ENCODE measurements around the gene DNAH11. TPM values are rescaled to one million over a fixed set of nuclear protein-coding genes. Genes with fewer than 3 reads are reported as not detected.
"Not testable (repeated sequence)": the region's sequence is repeated elsewhere in the genome, so short reads cannot be mapped to it uniquely, and the experiment has no call there.

Gene DNAH11
- total RNA-seq, 2 experiments from 2014 or later: 0.31 to 0.61 TPM

GRCh38 chr7:21700587-21700986 lies 157.7 kb downstream of the DNAH11 start:
- H3K4me1 Mint-ChIP-seq (ENCODE audit: low read depth); CTCF ChIA-PET; H3K27ac Mint-ChIP-seq; H3K36me3 Mint-ChIP-seq; H3K4me3 Mint-ChIP-seq; intact Hi-C loops (cut with micrococcal nuclease); POLR2A ChIA-PET; H3K27me3 Mint-ChIP-seq; H3K9me3 Mint-ChIP-seq; DNase-seq: not testable (repeated sequence)

GRCh38 chr7:21702303-21702702 lies 159.5 kb downstream of the DNAH11 start:
- no peaks in the 10 kb centered on the region for H3K36me3 Mint-ChIP-seq
- H3K27ac Mint-ChIP-seq: no peak overlapping the region

GRCh38 chr7:21704359-21704758 lies 161.5 kb downstream of the DNAH11 start:
- H3K27me3 Mint-ChIP-seq: peaks cover 5% of the 10 kb centered on the region
- H3K4me1 Mint-ChIP-seq (ENCODE audit: low read depth): no peaks in the 10 kb centered on the region
- intact Hi-C loops (cut with micrococcal nuclease): no loop called here
- ChIA-PET CTCF (no interaction called here), POLR2A (no interaction called here)
- no peak overlapping the region for H3K27ac Mint-ChIP-seq
- peaks cover 6% of the 10 kb centered on the region for H3K9me3 Mint-ChIP-seq
- H3K36me3 Mint-ChIP-seq: no peaks in the 10 kb centered on the region
- no peak for DNase-seq
- no peak overlapping the region for H3K4me3 Mint-ChIP-seq

More at GRCh38 chr7:21702303-21702702, 159.5 kb downstream of the DNAH11 start:
- peaks cover 5% of the 10 kb centered on the region for H3K27me3 Mint-ChIP-seq
- no peak overlapping the region for H3K4me3 Mint-ChIP-seq
- CTCF ChIA-PET: interaction anchor here (0.6 kb wide), 1 partner anchor 92 kb away, joined by 3 read pairs; no protein-coding TSS in a partner anchor
- H3K9me3 Mint-ChIP-seq: peaks cover 6% of the 10 kb centered on the region
- intact Hi-C loops (cut with micrococcal nuclease): no loop called here
- POLR2A ChIA-PET: no interaction called here
- H3K4me1 Mint-ChIP-seq (ENCODE audit: low read depth): no peaks in the 10 kb centered on the region
- no peak for DNase-seq

DNA sequence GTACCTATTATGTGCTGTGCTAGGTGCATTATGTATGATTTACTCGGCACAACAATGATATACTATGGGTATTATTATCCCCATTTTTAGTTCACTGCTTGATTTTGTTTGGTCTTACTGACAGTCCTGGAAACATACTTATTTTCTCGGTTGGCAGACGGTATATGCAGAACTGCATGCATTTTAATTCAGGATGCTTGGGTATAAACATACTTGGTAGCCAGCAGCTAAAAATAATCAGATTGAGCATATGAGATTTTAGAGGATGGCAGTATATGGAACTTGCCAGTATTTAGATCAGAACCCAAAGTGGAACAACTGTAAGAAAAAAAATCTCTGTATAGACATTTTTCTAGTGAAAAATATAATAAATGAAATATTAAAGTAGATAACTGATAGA lies 163.3 kb downstream of the DNAH11 start:
- H3K4me3 Mint-ChIP-seq: no peak overlapping the region
- ChIA-PET POLR2A (no interaction called here), CTCF (no interaction called here)
- no peaks in the 10 kb centered on the region for H3K4me1 Mint-ChIP-seq (ENCODE audit: low read depth)
- DNase-seq: no peak
- H3K9me3 Mint-ChIP-seq: no peaks in the 10 kb centered on the region
- no peaks in the 10 kb centered on the region for H3K27me3 Mint-ChIP-seq
- intact Hi-C loops (cut with micrococcal nuclease): no loop called here
- no peak overlapping the region for H3K27ac Mint-ChIP-seq
- H3K36me3 Mint-ChIP-seq: no peaks in the 10 kb centered on the region

DNA sequence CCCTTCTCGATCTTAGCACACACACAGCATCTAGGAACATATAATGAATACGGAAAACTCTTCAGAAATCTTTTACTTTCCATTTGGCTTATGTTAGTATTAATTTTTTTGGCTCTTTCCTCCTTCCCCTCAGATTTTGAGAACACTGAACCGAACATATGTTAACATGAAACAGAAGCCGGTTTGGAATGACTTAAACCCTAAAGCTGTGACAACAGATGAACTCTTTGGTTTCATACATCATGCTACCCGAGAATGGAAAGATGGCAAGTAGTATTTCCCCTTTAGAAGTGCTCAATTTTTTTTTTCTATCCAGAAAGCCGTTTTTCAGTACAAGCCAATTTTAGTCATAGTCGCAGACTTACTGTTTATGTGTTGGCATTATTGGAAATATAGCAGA lies 164.7 kb downstream of the DNAH11 start:
- intact Hi-C loops (cut with micrococcal nuclease): no loop called here
- H3K4me1 Mint-ChIP-seq (ENCODE audit: low read depth): no peaks in the 10 kb centered on the region
- no peak overlapping the region for H3K27ac Mint-ChIP-seq
- ChIA-PET CTCF (interaction anchor here (1.0 kb wide), 1 partner anchor 12 kb away, joined by 3 read pairs; no protein-coding TSS in a partner anchor), POLR2A (no interaction called here)
- no peaks in the 10 kb centered on the region for H3K9me3 Mint-ChIP-seq
- no peak for DNase-seq
- H3K4me3 Mint-ChIP-seq: no peak overlapping the region
- H3K27me3 Mint-ChIP-seq: no peaks in the 10 kb centered on the region
- no peaks in the 10 kb centered on the region for H3K36me3 Mint-ChIP-seq

- Mint-ChIP-seq H3K27ac (no peak overlapping the region), H3K4me3 (no peak overlapping the region), H3K9me3 (no peaks in the 10 kb centered on the region), H3K36me3 (no peaks in the 10 kb centered on the region), H3K27me3 (no peaks in the 10 kb centered on the region), H3K4me1 (ENCODE audit: low read depth) (no peaks in the 10 kb centered on the region)
- CTCF ChIA-PET: no interaction called here
- intact Hi-C loops (cut with micrococcal nuclease): no loop called here
- POLR2A ChIA-PET: no interaction called here
- no peak for DNase-seq
Observed at GRCh38 chr7:21708096-21708495, 165.3 kb downstream of the DNAH11 start.

DNA sequence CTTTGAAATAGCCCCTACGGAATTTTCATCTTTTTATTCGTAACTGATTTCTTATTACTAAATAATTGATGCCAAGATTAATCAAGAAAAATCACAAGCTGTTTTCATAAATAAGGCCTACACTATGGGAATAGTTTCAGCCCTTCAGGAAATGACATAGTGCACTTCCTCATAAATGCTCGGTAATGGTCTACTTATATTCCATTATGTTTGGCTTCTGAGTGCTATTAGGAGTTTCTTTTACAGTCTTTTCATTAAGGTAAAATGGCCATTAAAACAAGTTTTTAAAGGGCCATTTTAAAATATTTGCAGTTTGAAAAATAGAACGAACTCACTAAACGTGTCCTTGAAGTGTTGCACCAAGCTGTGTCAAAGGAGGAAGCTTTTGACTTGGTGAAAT lies 174.5 kb downstream of the DNAH11 start:
- ChIA-PET POLR2A (no interaction called here), CTCF (interaction anchor here (0.9 kb wide), 1 partner anchor 285 kb away, joined by 3 read pairs; no protein-coding TSS in a partner anchor)
- no peaks in the 10 kb centered on the region for H3K36me3 Mint-ChIP-seq
- no peak for DNase-seq
- intact Hi-C loops (cut with micrococcal nuclease): no loop called here
- peaks cover 4% of the 10 kb centered on the region for H3K27me3 Mint-ChIP-seq
- no peaks in the 10 kb centered on the region for H3K9me3 Mint-ChIP-seq
- H3K4me3 Mint-ChIP-seq: no peak overlapping the region
- no peak overlapping the region for H3K27ac Mint-ChIP-seq
- no peaks in the 10 kb centered on the region for H3K4me1 Mint-ChIP-seq (ENCODE audit: low read depth)

- Mint-ChIP-seq H3K27ac (no peak overlapping the region), H3K9me3 (no peaks in the 10 kb centered on the region)
- POLR2A ChIA-PET: no interaction called here
Observed at GRCh38 chr7:21718391-21718790, 175.6 kb downstream of the DNAH11 start.

DNA sequence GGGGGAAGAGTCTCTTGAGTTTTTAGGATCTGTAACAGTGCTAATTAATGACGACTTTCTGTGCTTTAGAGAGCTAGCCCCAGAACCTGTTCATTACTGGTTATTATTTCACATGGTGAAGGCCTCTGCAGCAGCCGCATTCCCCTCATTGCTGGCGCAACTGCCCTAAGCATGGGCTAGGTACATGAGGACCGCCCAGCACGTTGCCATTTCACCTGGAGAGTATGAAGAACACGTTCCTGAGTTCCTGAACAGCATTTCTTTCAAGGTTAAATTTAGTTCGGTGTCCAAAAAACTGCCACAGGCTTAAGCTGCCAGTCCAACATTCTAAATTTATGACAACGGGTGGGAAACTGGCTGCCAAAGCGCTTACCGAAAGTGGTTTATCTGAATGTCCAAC lies 177.0 kb downstream of the DNAH11 start:
- Mint-ChIP-seq H3K9me3 (no peaks in the 10 kb centered on the region), H3K36me3 (no peaks in the 10 kb centered on the region), H3K4me1 (ENCODE audit: low read depth) (no peaks in the 10 kb centered on the region), H3K27ac (no peak overlapping the region), H3K4me3 (no peak overlapping the region), H3K27me3 (no peaks in the 10 kb centered on the region)
- intact Hi-C loops (cut with micrococcal nuclease): no loop called here
- CTCF ChIA-PET: no interaction called here
- POLR2A ChIA-PET: no interaction called here
- DNase-seq: no peak

More at GRCh38 chr7:21718391-21718790, 175.6 kb downstream of the DNAH11 start:
- CTCF ChIA-PET: no interaction called here
- Mint-ChIP-seq H3K27me3 (peaks cover 1% of the 10 kb centered on the region), H3K4me1 (ENCODE audit: low read depth) (no peaks in the 10 kb centered on the region), H3K36me3 (no peaks in the 10 kb centered on the region), H3K4me3 (no peak overlapping the region)
- no peak for DNase-seq
- intact Hi-C loops (cut with micrococcal nuclease): no loop called here

DNA sequence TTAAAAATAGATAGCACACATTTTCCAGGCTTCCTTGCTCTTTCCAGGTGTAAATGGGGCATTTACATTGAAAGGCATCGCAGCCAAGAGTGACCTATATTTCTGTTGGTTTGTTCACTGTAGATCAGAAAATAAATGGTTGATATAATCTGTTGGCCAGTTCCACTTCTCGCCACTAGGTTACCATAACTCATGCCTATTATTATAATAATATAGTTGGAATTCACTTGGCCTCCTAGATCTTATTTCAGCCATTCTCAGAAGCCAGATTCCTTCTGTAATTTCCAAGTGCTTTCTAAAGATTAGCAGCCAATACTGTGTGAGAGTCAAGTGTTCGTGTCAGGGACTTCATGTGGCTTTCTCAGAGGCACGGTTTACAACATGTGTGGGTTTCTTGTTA lies 179.5 kb downstream of the DNAH11 start:
- ChIA-PET POLR2A (no interaction called here), CTCF (no interaction called here)
- H3K4me3 Mint-ChIP-seq: no peak overlapping the region
- DNase-seq: no peak
- H3K36me3 Mint-ChIP-seq: no peaks in the 10 kb centered on the region
- no peaks in the 10 kb centered on the region for H3K4me1 Mint-ChIP-seq (ENCODE audit: low read depth)
- intact Hi-C loops (cut with micrococcal nuclease): no loop called here
- H3K27me3 Mint-ChIP-seq: no peaks in the 10 kb centered on the region
- H3K27ac Mint-ChIP-seq: no peak overlapping the region
- no peaks in the 10 kb centered on the region for H3K9me3 Mint-ChIP-seq

GRCh38 chr7:21724562-21724961 lies 181.7 kb downstream of the DNAH11 start:
- intact Hi-C loops (cut with micrococcal nuclease): no loop called here
- no peak for DNase-seq
- Mint-ChIP-seq H3K27me3 (no peaks in the 10 kb centered on the region), H3K27ac (no peak overlapping the region), H3K36me3 (no peaks in the 10 kb centered on the region), H3K9me3 (no peaks in the 10 kb centered on the region), H3K4me3 (no peak overlapping the region), H3K4me1 (ENCODE audit: low read depth) (no peaks in the 10 kb centered on the region)
- ChIA-PET CTCF (no interaction called here), POLR2A (no interaction called here)

DNA sequence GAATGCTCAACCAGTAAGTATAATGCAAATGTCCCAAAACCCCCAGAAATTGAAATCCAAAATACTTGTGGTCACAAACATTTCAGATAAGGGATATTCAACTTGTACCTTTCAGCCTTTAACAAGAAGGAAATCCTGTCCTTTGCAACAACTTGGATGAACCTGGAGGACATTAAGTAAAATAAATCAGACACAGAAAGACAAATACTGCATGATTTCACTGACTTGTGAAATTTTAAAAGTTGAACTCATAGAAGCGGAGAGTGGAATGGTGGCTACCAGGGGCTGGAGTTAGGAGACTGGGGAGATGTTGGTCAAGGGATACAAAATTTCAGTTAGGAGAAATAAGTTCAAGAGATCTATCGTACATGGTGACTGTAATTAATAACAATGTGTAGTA lies 187.6 kb downstream of the DNAH11 start:
- H3K36me3 Mint-ChIP-seq: no peaks in the 10 kb centered on the region
- intact Hi-C loops (cut with micrococcal nuclease): no loop called here
- H3K9me3 Mint-ChIP-seq: no peaks in the 10 kb centered on the region
- ChIA-PET CTCF (no interaction called here), POLR2A (no interaction called here)
- DNase-seq: no peak
- no peaks in the 10 kb centered on the region for H3K27me3 Mint-ChIP-seq
- H3K27ac Mint-ChIP-seq: no peak overlapping the region
- no peak overlapping the region for H3K4me3 Mint-ChIP-seq
- H3K4me1 Mint-ChIP-seq (ENCODE audit: low read depth): no peaks in the 10 kb centered on the region

DNA sequence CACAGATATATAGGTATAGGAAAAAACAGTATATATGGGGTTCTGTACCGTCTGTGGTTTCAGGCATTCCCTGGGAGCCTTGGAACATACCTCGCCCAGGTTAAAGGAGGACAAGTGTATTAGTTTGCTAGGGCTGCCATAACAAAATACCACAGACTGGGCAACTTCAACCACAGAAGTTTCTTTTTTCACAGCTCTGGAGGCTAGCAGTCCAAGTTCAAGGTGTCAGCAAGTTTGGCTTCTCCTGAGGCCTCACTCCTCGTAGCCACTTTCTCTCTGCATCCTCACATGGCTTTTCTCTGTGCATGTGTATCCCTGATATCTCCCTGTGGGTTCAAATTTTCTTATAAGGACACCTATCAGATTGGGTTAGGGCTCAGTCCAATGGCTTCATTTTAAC lies 189.1 kb downstream of the DNAH11 start:
- CTCF ChIA-PET: no interaction called here
- no peaks in the 10 kb centered on the region for H3K36me3 Mint-ChIP-seq
- H3K4me1 Mint-ChIP-seq (ENCODE audit: low read depth): no peaks in the 10 kb centered on the region
- no peaks in the 10 kb centered on the region for H3K9me3 Mint-ChIP-seq
- H3K27me3 Mint-ChIP-seq: no peaks in the 10 kb centered on the region
- intact Hi-C loops (cut with micrococcal nuclease): no loop called here
- DNase-seq: no peak
- H3K4me3 Mint-ChIP-seq: no peak overlapping the region
- no peak overlapping the region for H3K27ac Mint-ChIP-seq
- POLR2A ChIA-PET: no interaction called here

GRCh38 chr7:21732956-21733355 lies 190.1 kb downstream of the DNAH11 start:
- intact Hi-C loops (cut with micrococcal nuclease); H3K36me3 Mint-ChIP-seq; H3K4me1 Mint-ChIP-seq (ENCODE audit: low read depth); H3K27me3 Mint-ChIP-seq; DNase-seq; POLR2A ChIA-PET; H3K27ac Mint-ChIP-seq; H3K9me3 Mint-ChIP-seq; H3K4me3 Mint-ChIP-seq: not testable (repeated sequence)
- CTCF ChIA-PET: interaction anchor here (0.9 kb wide), 1 partner anchor 349 kb away, joined by 3 read pairs; no protein-coding TSS in a partner anchor

All from activated CD4-positive, alpha-beta memory T cell treated with anti-CD3 and anti-CD28 coated beads for 36 hours (primary cell).